ENCODE measurements around the gene ZIC4.

The ZIC4 gene

DNA sequence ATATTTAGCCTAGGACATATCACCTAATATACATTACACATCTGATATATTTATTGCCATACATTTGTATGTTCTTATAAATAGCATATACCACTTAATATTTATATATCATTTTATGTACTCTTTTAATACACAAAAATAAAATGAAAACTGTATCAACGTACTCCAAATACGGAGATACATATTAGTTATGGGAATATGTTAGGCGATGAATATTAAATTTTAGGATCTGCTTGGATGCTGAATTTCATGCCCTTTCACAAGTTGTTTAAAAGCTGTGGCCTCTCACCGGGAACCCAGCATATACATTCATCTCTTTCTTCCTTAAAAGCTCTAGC, 50.6 kb downstream of the ZIC4 start:
- DNase-seq (ENCODE audit: low read depth in 1 of 2, low spot score in 1 of 2), result no peak
- in situ Hi-C loops (cut with HindIII; ENCODE audit: low pct_unique_long_range_greater_than_20kb, low sequenced_read_pairs), result no loop called here
- no peak for TF ChIP-seq JUND (IDR thresholded peaks at IDR 0.05; ENCODE audit: low read depth)

DNA sequence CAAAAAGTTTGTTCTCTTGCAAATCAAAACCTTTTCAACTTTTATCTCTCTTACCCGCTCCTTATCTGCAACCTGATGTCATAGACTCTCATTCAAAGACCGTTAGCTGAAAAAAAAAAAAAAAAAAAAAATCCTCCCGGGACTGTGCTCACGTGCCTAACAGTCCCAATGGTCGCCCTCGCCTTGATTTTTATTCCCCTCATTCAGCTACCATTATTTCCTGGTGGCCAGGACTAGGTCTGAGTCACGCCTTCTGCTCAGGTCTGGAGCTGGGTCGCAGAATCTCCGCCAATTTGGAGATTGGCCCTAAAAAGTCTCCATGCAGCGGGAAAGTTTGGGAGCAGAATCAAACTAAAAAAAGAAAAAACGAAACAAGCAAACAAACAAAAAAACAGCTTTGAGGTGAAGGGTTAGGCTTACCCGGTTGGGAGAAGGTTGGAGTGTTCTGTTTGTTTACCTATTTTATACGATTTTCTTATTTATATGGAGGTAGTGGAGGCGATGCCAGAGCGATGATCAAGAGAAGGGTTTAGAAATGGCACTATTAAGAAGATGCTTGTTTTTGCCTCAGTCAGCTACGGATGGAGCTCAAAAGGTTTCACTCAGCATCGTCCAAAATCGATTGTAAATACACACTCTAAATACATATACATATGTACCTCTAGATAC, 51.1 kb downstream of the ZIC4 start:
- no peak for TF ChIP-seq JUND (IDR thresholded peaks at IDR 0.05; ENCODE audit: low read depth)
- in situ Hi-C loops (cut with HindIII; ENCODE audit: low pct_unique_long_range_greater_than_20kb, low sequenced_read_pairs), result no loop called here
- DNase-seq (ENCODE audit: low read depth in 1 of 2, low spot score in 1 of 2), result no peak

DNA sequence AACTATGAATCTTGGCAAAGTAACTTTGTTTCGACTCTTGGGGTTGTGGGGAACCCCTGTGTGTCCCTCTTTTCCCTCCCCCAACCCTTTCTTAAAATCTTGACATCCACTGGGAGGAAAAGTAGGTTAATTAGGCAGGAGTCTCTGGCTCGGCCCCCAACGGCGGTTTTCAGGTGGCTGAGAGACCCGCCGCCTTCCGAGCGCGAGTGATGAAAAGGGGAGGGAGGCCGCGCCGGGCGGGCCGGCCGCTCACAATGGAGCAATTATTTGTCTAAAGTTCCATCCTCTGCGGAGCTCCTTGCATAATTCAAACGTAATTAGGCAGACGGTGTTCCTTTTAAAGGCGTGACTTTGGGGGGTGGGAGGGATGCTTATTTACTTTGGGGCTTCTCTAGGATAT, 51.7 kb downstream of the ZIC4 start:
- in situ Hi-C loops (cut with HindIII; ENCODE audit: low pct_unique_long_range_greater_than_20kb, low sequenced_read_pairs), result no loop called here
- no peak for TF ChIP-seq JUND (IDR thresholded peaks at IDR 0.05; ENCODE audit: low read depth)
- DNase-seq (ENCODE audit: low read depth in 1 of 2, low spot score in 1 of 2), result no peak

DNA sequence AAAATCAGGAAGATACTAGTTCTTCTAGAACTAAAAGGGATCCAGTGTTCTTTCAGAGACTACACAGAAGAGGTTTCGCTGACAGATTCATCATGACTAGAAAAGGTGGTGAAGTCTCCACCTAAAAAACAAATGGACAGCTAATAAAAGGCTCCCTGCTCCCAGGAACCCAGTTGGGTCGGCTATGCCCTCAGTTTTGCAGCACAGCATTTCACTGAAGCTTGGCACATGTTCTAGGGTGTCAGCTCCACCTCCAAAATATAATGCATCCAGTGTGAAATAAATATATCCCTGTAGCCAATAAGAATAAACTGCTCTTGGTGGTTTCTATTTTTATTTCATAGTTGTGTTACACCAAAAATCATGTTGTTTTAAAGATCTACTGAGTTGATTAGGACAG, 55.0 kb downstream of the ZIC4 start:
- in situ Hi-C loops (cut with HindIII; ENCODE audit: low pct_unique_long_range_greater_than_20kb, low sequenced_read_pairs), result no loop called here
- DNase-seq (ENCODE audit: low read depth in 1 of 2, low spot score in 1 of 2), result no peak
- TF ChIP-seq JUND (IDR thresholded peaks at IDR 0.05; ENCODE audit: low read depth), result no peak

DNA sequence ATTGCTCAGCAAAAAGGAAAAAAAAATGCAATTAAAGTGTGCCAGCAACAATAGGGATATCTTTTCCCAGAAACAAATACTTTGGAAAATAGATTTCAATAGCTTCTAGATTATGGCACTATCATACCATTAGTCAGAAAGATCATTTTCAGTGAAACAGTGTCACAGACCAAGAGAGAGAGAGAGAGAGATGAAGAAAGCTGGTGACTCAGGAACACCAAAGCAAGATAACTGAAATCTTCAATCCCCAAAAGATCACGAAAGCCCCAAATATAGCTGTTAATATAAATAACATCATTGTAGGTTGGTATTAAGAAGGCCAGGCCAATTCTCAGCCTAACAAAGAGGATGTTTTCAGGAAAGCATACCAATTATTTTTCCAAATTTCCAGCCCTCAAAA, 57.4 kb downstream of the ZIC4 start:
- no peak for DNase-seq (ENCODE audit: low read depth in 1 of 2, low spot score in 1 of 2)
- in situ Hi-C loops (cut with HindIII; ENCODE audit: low pct_unique_long_range_greater_than_20kb, low sequenced_read_pairs), result no loop called here
- TF ChIP-seq JUND (IDR thresholded peaks at IDR 0.05; ENCODE audit: low read depth), result no peak

DNA sequence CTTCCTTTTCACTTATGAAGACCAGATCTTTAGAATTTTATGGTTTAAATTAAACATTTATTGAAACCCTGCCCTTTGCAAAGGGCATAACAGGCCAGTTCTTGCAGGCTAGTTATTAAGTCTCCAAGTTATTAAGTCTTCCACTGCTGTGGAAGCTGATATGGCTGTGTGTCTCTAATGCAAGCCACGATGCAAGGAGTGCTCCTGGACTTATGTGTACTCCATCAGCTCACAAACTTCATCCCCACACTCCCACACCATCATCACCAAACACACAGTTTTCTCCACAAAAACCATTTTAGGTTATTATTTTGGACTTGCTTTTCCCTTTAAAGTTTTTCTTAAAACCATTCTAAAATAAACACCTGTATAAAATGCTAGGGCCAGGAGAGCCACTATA, 62.4 kb downstream of the ZIC4 start:
- in situ Hi-C loops (cut with HindIII; ENCODE audit: low pct_unique_long_range_greater_than_20kb, low sequenced_read_pairs), result no loop called here
- no peak for DNase-seq (ENCODE audit: low read depth in 1 of 2, low spot score in 1 of 2)
- TF ChIP-seq JUND (IDR thresholded peaks at IDR 0.05; ENCODE audit: low read depth), result no peak

DNA sequence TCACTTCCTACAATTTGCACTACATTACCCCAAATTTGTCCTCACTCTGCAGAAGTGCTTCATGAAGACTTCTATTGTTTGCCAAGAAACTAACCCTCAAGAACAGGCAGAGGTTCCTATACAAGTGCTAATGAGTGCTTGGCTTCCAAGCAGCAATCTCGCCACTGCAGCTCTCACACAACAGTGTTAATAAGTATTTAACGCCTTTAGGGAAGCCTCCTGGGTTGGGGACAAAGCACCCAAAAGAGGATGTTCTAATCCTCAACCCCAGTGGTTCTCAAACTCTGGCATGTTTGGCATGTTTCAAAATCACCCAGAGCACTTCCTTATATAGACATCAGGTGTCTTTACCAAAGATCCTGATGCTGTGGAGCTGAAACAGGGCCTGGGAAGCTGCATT, 64.6 kb downstream of the ZIC4 start:
- in situ Hi-C loops (cut with HindIII; ENCODE audit: low pct_unique_long_range_greater_than_20kb, low sequenced_read_pairs), result no loop called here
- DNase-seq (ENCODE audit: low read depth in 1 of 2, low spot score in 1 of 2), result no peak
- no peak for TF ChIP-seq JUND (IDR thresholded peaks at IDR 0.05; ENCODE audit: low read depth)

DNA sequence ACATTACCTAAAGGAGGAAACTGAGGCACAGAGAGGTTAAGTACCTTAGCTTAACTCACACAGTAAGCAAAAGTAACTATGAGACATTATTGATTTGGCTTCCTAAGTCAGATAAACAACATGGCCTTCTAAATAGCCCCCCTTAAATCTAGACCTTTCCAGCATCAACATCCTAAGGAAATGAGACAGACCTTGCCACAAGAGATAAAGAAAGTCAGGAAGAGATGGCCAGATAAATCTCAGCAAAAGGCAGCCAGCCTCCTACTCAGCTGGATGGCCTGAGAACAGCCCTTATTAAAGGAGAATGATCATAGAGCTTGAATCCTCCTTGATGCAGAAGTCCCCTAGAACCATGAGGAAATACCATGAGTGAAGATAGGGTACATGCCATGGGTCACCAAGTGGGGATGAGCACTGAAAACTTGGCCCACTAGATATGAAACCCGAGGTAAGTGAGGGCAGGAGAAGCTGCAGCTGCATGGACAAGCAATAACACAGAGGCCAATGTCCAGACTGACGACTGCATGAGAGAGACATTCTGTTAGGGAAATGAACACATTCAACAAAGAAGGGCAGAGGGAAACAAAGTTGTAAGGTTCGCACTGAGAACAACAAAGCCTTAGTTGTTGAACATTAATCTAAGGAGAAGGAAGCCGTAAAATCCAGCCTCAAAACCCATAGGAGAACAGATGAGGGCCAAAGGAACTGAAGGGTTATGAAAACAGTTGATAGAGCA, 69.6 kb downstream of the ZIC4 start:
- in situ Hi-C loops (cut with HindIII; ENCODE audit: low pct_unique_long_range_greater_than_20kb, low sequenced_read_pairs), result no loop called here
- DNase-seq (ENCODE audit: low read depth in 1 of 2, low spot score in 1 of 2), result no peak
- TF ChIP-seq JUND (IDR thresholded peaks at IDR 0.05; ENCODE audit: low read depth), result no peak

All from T47D (cell line).